Effector CD4-positive, alpha-beta T cell (primary cell): ENCODE data around the gene APOB. TPM values are rescaled to one million over a fixed set of nuclear protein-coding genes. Genes with fewer than 3 reads are reported as not detected.

ENCODE experiments used
- DNase-seq: peaks from one replicate; pipeline ENCODE4 v3.0.0-alpha.2; 2020
- total RNA-seq: gene quantifications from one replicate; lab custom pipeline; 2026; lab: John Stamatoyannopoulos, UW

The APOB gene, protein sequence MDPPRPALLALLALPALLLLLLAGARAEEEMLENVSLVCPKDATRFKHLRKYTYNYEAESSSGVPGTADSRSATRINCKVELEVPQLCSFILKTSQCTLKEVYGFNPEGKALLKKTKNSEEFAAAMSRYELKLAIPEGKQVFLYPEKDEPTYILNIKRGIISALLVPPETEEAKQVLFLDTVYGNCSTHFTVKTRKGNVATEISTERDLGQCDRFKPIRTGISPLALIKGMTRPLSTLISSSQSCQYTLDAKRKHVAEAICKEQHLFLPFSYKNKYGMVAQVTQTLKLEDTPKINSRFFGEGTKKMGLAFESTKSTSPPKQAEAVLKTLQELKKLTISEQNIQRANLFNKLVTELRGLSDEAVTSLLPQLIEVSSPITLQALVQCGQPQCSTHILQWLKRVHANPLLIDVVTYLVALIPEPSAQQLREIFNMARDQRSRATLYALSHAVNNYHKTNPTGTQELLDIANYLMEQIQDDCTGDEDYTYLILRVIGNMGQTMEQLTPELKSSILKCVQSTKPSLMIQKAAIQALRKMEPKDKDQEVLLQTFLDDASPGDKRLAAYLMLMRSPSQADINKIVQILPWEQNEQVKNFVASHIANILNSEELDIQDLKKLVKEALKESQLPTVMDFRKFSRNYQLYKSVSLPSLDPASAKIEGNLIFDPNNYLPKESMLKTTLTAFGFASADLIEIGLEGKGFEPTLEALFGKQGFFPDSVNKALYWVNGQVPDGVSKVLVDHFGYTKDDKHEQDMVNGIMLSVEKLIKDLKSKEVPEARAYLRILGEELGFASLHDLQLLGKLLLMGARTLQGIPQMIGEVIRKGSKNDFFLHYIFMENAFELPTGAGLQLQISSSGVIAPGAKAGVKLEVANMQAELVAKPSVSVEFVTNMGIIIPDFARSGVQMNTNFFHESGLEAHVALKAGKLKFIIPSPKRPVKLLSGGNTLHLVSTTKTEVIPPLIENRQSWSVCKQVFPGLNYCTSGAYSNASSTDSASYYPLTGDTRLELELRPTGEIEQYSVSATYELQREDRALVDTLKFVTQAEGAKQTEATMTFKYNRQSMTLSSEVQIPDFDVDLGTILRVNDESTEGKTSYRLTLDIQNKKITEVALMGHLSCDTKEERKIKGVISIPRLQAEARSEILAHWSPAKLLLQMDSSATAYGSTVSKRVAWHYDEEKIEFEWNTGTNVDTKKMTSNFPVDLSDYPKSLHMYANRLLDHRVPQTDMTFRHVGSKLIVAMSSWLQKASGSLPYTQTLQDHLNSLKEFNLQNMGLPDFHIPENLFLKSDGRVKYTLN (N-terminal part only)
- not detected for total RNA-seq

DNA sequence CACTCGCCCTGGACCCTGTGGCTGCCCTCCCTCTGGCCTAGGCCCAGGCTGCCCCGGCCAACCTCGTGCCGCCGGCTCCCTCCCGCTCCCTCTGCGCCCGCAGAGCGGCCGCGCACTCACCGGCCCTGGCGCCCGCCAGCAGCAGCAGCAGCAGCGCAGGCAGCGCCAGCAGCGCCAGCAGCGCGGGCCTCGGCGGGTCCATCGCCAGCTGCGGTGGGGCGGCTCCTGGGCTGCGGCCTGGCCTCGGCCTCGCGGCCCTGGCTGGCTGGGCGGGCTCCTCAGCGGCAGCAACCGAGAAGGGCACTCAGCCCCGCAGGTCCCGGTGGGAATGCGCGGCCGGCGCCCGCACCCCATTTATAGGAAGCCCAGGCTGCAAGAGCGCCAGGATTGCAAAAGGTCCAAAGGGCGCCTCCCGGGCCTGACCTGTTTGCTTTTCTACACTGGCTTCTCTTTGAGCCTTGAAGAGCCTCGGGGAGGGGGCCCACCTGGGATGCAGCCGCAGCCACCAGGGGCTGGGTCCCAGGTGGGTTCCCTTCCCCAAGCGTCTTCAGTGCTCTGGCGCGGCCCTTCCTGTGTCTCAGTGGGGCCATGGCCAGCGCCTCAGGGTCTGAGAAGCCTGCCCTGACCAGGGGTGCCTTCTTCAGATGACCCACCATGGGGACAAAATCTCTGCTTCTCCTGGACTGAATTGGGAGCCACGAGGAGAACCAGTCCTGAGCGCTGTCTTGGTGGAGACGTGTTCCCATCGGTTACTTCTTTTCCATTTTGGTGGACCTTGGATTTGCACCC lies at the start of gene APOB:
APOB (minus strand) TSS at position 330 of the 789 bp plus-strand sequence; CDS start at position 202, 128 bp downstream.
- DNase-seq = no peak

DNA sequence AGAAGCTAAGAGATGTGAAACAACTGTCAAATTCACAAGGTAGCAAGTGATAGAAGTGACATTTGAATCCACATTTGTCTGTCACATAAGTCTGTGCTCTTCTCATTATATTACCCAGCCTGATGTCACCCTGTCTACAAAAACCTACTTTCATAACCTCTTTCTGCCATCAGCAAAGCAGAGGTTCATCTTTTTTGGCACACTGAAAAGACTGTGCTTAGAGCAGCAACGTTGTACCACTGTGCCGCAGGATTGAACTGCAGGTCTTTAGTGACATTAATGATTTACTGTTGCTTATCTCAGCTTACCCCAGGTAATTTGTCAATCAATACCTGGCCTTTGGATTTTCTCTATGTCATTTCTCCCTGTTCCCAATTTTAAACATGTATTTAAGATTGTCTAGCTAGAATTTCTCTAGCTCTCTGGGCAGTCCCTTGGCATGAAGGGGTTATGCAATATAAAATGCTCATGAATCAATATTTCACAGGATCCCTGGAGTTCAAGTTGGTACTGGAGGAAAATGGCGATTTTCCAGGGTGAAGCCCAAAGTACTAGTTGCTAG lies 48.5 kb upstream of the APOB start:
- DNase-seq = no peak

DNA sequence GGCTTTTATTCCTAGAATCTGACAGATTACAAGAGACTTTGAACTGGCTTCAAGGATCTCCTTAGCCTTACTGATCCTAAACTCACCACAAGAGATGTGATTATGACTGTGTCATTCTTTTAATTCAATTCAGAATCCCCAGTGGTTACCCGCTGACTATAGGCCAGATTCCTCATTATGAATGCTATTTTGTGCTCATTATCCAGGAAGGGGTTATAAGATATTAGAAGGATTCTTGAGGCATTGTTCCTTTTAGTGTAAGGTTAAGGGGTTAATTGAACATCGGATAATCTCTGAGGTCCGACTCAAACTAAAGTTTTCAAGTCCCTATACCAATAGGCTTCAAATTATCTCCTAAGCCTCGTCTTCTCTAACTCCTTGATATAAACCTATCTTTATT lies 40.5 kb upstream of the APOB start:
- no peak for DNase-seq

DNA sequence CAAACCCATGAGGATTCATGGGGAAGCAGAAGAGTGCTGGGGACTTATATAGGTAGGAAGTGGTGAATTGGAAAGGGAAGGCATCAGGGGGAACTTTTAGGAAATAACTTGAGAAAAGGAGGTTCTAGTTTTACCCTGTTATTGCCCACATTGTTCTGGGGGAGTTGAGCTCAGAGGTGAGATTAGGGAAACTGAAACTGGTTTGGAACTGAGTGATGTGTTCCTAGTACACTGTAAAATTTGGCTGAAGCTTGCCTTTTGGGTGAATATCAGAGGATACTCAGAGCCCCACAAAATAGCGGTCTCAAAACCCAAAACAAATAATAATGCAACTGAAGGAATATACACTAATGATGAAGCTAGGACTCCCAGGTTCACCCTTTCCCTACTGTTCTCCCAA lies 39.6 kb upstream of the APOB start:
- DNase-seq = no peak

DNA sequence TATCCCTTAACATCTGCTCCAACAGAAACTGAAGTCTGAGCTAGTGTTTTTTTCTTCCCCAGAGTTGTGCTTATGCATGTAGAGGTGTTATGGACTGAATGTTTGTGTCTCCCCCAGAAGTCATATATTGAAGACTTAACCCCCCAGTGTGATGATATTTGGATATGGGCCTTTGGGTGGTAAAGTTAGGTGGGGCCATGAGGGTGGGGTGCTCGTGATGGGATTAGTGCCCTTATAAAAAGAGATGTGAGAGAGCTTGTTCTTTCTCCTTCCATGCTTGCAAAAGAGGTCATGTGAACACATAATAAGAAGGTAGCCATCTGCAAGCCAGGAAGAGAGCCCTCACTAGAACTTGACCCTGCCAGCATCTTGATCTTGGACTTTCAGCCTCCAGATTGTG lies 34.4 kb upstream of the APOB start:
- no peak for DNase-seq

DNA sequence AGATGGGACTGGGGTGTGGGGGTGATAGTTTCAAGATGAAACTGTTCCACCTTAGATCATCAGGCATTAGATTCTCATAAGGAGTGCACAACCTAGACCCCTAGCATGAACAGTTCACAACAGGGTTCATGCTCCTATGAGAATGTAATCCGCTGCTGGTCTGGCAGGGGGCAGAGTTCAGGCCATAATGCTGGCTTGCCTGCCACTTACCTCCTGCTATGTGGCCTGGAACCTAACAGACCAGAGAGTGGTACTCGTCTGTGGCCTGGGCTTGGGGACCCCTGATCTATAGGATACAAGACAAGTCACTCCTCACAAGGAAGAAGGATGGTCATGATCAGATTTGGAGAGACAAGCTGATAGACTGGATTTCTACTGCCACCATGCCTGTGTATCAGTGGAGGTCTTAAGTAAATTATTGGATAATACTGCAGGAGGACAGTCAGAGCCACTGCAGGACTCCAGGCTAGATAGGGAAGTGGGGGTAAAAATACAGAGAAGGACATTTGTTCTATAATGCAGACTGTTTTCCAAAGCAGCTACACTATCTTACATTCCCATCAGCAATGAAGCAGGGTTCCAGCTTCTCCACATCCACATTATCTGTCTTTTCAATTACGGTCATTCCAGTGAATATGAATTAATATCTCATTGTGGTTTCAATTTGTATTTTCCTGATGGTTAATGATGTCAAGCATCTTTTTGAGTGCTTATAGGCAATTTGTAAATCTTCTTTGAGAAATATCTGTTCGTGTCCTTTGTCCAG lies 28.8 kb upstream of the APOB start:
- DNase-seq = no peak

DNA sequence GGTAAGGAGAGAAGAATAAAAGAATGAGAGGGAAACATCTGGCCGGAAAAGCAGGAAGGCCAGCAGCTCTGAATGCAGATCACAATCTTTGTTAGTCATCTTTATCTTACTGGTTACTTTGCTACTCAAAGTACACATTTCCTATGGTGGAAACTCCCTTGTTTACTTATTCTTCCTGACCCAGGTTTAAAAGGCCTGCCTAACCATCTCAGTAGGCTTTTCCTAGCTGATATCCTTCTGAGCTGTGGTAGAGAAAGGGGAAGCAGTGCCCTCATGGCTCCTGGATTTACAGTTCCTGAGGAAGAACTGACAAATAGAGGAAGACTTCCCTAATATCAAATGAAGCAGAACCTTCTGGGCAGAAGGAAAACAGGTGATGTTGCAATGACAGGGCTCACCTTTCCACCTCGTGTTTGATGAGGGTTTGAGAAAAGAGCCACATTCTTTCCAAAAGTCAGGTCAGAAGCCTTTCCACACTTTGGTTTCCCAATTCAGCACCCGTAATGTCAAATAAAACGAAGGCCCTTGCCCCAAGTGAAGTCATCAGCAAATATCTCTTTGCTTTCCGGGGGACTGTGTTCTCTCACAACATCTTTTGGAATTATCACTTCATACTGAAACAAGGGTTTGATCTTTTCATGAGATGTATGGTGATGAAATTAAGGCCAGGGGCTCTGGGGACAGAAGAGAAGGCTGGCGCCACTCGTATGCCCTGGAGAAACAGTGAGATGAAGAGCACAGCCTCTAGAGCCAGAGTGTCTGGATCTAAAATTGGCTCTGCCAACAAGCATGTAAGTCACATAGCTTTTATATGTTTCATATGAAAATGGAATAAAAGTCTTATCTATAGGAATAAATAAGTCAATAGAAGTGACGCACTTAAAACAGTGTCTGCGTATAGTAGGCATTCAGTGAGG lies 26.7 kb upstream of the APOB start:
- DNase-seq = no peak

DNA sequence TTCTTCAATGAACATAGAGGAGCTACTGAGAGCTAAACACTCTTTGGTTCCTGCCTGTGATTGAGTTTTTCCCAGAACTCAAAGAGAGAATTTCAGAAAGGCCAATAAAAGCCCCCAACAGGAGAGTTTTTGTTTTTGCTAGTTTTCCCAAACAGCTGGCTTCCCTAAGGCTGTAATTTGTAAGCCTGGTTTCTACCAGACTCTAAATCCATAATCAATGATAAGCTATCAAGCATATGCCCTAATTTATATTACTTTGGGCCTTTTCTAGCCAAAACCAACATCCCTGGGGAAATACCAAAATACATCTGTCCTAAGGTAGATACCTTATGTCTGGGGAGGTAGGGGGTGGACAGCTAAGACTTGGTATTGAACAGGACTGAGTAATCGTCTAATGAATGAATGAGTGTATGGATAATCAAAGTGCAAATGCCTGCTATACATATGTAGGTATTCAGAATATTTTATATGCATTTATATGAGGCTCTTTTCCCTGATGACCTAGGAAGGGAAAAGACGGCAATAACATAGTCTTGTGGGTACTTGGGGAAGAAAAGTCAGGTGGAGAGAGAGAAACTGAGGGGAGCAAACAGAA lies 26.0 kb upstream of the APOB start:
- no peak for DNase-seq

DNA sequence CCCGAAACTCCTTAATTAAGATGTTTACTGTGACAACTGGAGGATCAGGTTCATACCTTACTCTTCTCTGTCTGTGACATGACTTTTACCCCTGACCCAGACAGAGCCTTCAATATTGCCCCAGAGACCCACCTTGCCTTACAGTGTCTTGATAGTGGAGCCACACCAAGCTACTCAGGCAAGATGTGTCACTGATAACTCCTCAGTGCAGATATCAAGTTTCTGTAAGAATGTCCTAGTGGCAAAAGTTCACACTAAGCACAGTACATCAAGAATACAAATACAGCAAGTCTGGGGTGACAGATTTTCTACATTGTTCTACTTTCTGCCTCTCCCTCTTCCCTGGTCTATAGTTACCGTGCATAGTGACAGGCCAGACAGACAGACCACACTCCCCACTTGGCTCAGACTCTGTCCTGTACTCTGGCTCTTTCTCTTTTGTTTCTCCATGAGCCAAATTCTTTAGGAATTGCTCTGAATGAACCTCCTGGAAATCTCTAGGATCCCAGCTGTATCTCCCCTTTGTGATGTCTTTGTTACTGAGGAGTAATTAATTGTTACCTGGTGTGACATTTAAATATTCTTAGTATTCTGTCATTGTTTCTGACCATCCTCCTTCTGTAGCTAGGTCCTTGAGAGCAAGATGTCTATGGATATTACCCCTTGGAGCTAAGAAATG lies 24.1 kb upstream of the APOB start:
- DNase-seq = no peak

DNA sequence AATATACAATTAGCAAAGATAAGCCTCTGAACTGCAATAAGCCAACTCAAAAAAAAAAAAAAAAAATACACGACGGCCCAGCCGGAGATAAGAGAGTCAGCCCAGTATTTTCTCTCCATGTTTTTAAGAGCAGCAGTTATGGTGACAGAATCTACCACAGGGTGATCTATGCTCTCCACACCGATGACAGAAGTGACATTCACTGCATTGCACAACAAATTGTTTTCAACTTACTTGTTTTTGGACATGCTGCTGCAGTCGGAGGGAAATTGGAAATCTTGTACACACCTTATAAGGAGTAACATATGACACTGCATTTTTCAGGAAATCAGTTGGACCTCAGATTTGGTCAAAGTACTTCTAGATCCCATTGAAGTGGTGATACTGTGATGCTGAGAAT lies 23.3 kb upstream of the APOB start:
- DNase-seq = no peak

DNA sequence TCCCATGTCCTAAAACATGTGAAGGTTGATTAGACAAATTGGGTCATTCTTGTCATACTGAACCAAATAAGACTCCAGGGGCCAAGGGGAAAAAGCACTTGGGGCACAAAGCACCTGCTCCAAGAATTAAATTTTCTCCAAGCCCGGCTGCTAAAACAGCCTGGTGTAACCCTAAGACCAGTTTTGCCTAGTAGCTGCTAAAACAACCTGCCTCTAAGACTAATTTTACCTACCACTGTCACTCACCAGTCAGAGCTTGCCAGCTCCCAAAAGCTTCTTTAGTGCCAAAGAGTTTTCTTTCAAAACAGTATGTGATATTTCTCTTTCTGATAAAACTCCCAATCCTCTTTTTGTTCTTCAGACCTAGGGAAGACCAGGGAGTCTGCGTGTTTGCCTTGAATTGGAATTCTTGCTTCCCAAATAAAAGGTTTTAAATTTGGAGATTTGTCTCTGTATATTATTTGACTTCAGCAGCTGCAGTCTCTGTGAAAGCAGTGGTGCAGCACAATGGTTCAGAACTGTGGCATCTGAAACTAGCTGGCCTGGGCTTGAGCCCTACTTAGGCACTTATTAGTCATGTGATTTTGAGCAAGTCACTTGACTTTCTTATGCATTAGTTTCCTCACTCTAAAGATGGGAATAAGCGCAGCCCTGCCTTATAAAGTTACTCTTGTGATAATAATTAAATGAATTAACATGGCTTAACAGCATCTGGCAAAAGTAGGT lies 16.2 kb upstream of the APOB start:
- no peak for DNase-seq

DNA sequence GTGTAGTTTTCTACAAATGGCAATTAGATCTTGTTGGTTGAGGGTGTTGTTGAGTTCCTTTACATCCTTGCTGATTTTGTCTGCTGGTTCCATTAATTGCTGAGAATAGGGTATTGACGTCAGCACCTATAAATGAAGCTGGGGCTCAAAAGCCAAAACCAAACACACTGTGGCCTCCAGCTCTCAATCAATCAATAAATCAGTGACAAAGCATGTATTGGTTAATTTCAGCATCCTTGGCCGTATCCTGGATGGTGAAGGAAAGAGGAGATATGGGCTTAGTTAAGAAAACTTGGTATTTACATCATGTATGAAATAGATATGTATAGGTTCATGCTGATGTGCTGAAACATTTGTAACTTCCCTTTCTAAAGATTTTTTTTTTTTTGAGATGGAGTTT lies 13.2 kb upstream of the APOB start:
- no peak for DNase-seq

DNA sequence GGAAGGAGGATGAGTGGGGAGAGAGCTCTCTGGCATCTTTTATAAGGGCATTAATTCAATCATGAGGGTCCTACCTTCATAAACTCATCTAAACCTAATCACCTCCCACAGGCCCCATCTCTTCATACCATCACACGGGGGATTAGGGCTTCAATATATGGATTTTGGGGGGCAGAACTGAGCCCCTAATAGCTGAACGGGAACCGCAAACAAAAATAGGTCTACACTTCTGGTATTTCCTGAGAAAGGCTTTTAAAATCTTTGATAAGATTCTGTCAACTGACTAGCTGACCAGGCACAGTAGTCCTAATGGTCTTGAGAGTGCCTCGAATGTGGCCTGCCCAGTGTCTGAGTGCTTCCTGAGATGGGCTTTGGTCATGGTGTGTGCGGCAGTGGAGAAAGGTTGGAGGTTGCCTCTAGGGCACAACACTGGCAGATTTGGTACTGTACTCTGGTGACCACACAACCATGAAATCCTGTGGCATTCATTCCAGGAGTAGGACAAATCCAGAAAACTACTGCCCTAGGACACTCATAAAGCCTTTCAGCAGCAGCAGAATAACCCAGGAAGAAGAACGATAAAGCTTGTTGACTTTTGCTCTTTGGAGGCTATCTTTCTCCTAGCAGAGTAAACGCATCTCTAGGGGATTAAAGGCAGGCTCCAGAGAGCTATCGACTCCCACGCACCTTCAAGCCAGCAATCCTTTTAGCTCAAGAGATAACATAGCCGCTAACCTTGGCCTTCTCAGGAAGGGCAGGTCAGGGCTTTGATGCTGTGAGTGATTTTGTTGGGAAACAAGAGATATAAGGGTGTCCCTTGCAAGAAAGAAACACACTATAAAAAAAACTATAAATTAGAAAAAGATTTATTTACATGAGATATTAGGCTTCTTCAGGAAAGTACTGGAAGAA lies 12.3 kb upstream of the APOB start:
- no peak for DNase-seq

DNA sequence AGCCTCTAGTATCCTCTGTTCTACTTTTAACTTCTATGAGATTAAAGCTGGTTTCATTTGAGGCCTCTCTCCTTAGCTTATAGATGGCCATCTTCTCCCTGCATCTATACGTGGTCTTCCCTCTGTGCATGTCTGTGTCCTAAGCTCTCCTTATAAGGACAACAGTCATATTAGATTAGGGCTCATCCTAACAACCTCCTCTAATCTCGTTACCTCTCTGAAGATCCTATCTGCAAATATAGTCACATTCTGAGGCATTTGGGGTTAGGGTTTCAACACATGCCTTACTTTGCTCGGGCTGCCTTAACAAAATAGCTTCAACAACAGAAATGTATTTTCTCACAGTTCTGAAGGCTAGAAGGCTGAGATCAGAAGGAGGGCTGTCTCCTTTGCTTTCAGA lies 11.6 kb upstream of the APOB start:
- DNase-seq = no peak

DNA sequence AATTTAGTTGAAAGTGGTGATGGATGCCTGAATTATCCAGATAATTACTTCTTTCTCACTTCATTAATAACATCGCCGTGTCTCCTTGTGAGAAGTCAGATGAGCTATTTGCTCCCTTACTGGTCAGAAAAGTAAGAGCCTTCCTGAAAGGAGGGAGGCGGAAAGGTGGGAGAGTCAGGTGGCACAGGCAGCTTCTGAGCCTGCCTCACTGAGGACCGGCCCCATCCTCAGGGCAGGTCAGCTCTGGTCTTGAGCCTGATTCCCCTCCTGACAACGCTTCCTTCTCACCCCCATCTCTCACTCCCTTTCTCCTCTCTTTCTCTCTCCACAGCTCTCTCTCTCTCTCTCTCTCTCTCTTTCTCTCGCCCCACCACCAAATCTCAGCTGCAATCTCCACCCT lies 10.1 kb upstream of the APOB start:
- no peak for DNase-seq

DNA sequence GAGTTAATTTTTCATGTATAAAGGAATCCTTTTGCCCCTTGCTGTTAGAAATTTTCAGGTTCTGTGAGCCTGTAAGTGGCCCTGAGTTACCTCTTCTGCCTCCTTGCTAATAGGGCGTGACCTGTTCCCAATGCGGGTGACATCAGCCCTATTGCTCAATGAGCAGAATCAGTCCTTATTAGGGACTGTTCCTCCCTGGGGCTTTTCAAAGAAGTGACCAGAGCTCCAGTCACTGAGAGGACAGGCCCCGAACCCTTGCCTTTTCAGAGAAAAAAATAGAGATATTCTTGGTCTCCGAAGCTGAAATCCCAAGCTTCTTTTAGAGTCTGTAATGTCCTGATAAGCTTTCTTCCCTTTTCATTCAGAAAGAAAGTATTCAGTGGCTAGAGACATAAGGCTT lies 8.2 kb upstream of the APOB start:
- DNase-seq = no peak

DNA sequence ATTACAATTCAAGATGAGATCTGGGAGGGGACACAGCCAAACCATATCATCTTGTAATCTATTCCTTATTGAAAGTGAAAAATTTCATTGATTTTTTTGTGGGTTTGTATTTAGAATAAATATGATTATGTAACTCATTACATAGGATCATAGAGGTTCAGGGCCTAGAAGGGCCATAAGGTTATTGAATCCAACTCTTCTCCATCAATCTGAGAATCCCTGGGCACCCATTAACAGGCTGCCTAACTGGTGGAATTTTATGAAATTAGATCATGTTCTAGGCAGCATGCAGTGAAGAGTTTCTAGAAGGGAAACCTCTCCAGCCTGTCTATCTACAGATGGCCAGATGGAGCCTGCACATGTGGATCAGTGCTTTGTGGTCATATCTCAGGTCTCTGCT lies 6.3 kb upstream of the APOB start:
- no peak for DNase-seq
